Measurements from ENCODE around the gene SLC26A5. TPM values are rescaled to one million over a fixed set of nuclear protein-coding genes. Genes with fewer than 3 reads are reported as not detected.
A peak's percentile ranks its signal among the peaks of the same experiment; 100 is the strongest.

Gene SLC26A5
- total RNA-seq, 2 donors from 2014 or later: not detected

- peak; percentile 76 for DNase-seq (ENCODE audit: low spot score)
- peaks cover 0 to 59% of the 10 kb centered on the region in 2 donors for H3K4me1 ChIP-seq
- peak within 1 kb of the TSS; percentile 77 to 98 for H3K4me3 ChIP-seq
- no peak for TF ChIP-seq CTCF (IDR thresholded peaks at IDR 0.05)
- peak within 1 kb of the TSS; percentile 89 for H3K27ac ChIP-seq
- H3K9me3 ChIP-seq: no peaks in the 10 kb centered on the region
- H3K27me3 ChIP-seq: no peaks in the 10 kb centered on the region
- no peaks in the 10 kb centered on the region for H3K36me3 ChIP-seq
These were observed 98.3 kb downstream of the SLC26A5 start, which contains the start of gene PSMC2 for GRCh38 chr7:103347507-103348267. Gene PSMC2 (plus strand): TSS chr7:103347643. CDS start chr7:103347712, 69 bp downstream.

- H3K27me3 ChIP-seq: no peaks in the 10 kb centered on the region
These were observed 99.6 kb downstream of the SLC26A5 start for GRCh38 chr7:103346396-103346795.

GRCh38 chr7:103344453-103345149 lies 101.4 kb downstream of the SLC26A5 start, which contains the start of gene DNAJC2:
Gene DNAJC2 (minus strand): TSS chr7:103344767. CDS start chr7:103344622, 145 bp downstream.
- peaks cover 8% of the 10 kb centered on the region for H3K36me3 ChIP-seq
- H3K27me3 ChIP-seq: no peaks in the 10 kb centered on the region
- H3K9me3 ChIP-seq: no peaks in the 10 kb centered on the region
- H3K4me3 ChIP-seq: peak within 1 kb of the TSS; percentile 79 to 94
- peak within 1 kb of the TSS; percentile 75 to 83 for H3K27ac ChIP-seq
- TF ChIP-seq CTCF (IDR thresholded peaks at IDR 0.05): no peak
- peak; percentile 86 for DNase-seq (ENCODE audit: low spot score)
- H3K4me1 ChIP-seq: peaks cover 0 to 52% of the 10 kb centered on the region in 2 donors

More at GRCh38 chr7:103346396-103346795, 99.6 kb downstream of the SLC26A5 start:
- DNase-seq (ENCODE audit: low spot score): no peak
- Histone ChIP-seq H3K27ac (no peak overlapping the region), H3K9me3 (no peaks in the 10 kb centered on the region), H3K4me3 (no peak overlapping the region), H3K36me3 (no peaks in the 10 kb centered on the region), H3K4me1 (peaks cover 0 to 60% of the 10 kb centered on the region in 2 donors)
- no peak for TF ChIP-seq CTCF (IDR thresholded peaks at IDR 0.05)

GRCh38 chr7:103343758-103344452 lies 102.1 kb downstream of the SLC26A5 start:
- peaks cover 0 to 45% of the 10 kb centered on the region in 2 donors for H3K4me1 ChIP-seq
- H3K27ac ChIP-seq: peak overlapping the region; percentile 75 to 83
- peak overlapping the region; percentile 79 to 94 for H3K4me3 ChIP-seq
- H3K9me3 ChIP-seq: no peaks in the 10 kb centered on the region
- TF ChIP-seq CTCF (IDR thresholded peaks at IDR 0.05): no peak
- no peak for DNase-seq (ENCODE audit: low spot score)
- H3K36me3 ChIP-seq: peaks cover 8% of the 10 kb centered on the region
- H3K27me3 ChIP-seq: no peaks in the 10 kb centered on the region

- H3K27me3 ChIP-seq: no peaks in the 10 kb centered on the region
- no peak for DNase-seq (ENCODE audit: low spot score)
- no peaks in the 10 kb centered on the region for H3K9me3 ChIP-seq
- peak overlapping the region in 1 of 2 donors; percentile 83 for H3K27ac ChIP-seq
- no peak for TF ChIP-seq CTCF (IDR thresholded peaks at IDR 0.05)
- H3K36me3 ChIP-seq: peaks cover 8% of the 10 kb centered on the region
- H3K4me1 ChIP-seq: peaks cover 0 to 39% of the 10 kb centered on the region in 2 donors
- H3K4me3 ChIP-seq: peak overlapping the region in 1 of 2 donors; percentile 94
These were observed 102.7 kb downstream of the SLC26A5 start for GRCh38 chr7:103343332-103343731.

Measured in right atrium auricular region (tissue), 2 donors.